GM19351 (cell line): ENCODE data around the gene FTO.
"Not testable (repeated sequence)": the region's sequence is repeated elsewhere in the genome, so short reads cannot be mapped to it uniquely, and the experiment has no call there.

ENCODE experiments used
- ATAC-seq: cut with Tn5 transposase; IDR thresholded peaks from one replicate; pipeline ENCODE4 v1.9.1; 2021; ENCODE audit warnings: mild to moderate bottlenecking, moderate library complexity; ENCODE audit not compliant: unreplicated experiment

Gene FTO

GRCh38 chr16:53852678-53853077 lies 148.7 kb downstream of the FTO start:
- no peak for ATAC-seq

DNA sequence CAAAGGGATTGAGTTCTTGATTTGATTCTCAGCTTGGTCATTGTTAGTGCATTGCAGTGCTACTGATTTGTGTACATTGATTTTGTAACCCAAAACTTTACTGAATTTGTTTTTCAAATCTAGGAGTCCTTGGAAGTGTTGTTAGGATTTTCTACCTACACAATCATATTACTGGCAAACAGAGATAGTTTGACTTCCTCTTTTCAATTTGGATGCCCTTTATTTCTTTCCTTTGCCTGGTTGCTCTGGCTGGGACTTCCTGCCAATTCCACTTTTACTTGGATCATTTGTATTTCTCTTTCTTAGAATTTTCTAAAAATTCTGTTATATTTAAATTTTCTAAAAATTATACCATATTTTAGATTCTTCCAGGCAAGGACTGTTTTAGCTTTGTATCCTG lies 151.1 kb downstream of the FTO start:
- ATAC-seq: no peak

DNA sequence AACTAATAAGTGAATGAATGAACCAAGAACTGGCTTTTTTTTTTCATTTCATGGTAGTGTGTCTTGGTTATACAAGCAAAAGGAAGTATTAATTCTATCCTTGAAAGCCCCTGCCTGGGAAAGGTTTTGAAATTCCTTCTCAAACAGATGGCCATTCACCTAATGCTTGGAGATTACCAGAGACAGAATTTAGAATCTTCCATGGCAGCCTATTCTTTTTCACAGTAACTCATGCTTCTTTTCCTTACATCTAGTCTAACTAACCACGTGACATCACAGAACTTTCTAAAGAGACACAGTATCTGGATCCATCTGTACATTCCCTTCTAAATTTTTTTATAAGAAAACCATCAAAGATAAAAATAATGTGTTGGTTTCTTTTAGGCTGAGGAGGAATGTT lies 151.6 kb downstream of the FTO start:
- no peak for ATAC-seq

- no peak for ATAC-seq
Observed at GRCh38 chr16:53859995-53860540, 156.1 kb downstream of the FTO start.

- no peak for ATAC-seq
Observed at GRCh38 chr16:53863861-53864260, 159.9 kb downstream of the FTO start.

- ATAC-seq: peak; percentile 23
Observed at GRCh38 chr16:53864819-53865493, 161.0 kb downstream of the FTO start.

DNA sequence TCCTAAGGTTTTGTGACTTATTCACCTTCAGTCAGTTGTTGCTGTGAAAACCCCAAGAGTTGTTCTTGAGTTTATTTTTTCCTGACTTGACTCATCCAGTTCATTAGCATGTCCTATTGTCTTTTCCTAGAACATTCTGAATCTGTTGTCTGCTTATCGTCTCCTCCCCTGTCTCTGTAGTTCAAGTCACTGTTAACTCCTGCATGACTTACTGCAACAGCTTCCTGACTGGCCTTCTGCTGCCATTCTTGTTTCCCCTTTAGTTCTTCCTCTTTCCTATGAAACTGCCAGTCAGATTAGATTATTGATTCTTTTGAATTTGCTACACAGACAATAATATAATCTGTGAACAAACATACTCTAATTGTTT lies 161.5 kb downstream of the FTO start:
- ATAC-seq: peak; percentile 71

GRCh38 chr16:53866520-53866919 lies 162.6 kb downstream of the FTO start:
- no peak for ATAC-seq

DNA sequence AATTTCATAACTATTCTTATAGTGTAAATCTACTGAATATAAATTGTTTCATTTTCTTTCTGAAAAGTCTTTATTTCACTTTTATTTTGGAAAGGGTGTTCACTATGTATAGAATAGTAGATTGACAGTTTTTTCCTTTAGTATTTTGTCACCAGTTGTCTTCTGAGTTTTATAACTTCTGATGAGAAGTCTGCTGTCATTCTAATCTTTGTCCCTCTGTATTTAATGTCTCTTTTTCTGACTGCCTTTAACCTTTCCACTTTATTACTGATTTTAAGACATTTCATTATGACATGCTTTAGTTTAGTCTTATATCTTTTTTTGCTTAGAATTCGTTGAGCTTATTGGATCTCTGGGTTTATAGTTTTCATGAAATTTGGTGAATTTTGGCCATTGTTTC lies 166.9 kb downstream of the FTO start:
- ATAC-seq: no peak

DNA sequence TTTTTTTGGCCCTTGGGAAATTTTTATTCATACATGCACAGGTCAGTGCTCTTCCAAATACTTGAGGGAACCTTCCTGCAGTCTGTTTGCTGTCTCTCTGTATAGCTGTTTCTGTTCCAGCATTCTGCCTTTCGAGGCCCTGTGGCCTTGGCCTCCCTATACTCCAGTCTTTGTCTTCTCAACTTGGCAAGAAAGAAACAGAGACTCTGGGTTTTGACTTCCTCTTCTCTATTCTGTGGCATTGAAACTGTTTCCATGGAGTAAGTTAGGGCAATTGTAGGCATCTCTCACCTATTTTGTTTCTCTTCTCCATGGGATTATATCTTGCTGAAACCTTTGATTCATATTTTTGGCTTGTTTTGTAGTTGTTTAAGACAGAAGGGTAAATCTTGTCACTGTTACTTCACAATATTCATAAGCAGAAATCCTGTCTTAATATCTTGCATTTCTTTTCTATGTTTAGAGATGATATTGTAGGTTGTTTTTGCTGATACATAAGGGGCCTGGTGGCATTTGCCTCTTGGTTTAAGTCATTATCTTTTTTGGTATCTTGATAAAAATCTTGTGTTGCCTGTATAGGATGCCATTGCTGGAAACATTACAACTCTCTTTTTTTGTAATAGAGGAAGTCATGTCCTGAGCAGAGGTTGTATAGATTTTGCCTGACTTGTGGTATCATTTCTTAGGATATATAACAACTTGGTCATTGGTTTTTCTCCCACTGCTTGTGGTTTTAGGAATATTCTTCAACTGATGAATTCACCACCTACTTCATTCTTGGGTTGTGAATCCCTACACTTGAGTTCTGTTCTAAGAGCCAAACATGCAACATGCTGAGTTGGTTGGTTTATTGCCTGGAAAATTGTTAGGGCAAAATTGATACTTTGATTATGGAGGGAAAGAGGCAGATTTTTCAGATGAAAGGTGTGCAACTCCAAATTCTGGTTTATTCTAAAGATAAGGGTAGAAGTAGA lies 168.6 kb downstream of the FTO start:
- ATAC-seq: no peak

DNA sequence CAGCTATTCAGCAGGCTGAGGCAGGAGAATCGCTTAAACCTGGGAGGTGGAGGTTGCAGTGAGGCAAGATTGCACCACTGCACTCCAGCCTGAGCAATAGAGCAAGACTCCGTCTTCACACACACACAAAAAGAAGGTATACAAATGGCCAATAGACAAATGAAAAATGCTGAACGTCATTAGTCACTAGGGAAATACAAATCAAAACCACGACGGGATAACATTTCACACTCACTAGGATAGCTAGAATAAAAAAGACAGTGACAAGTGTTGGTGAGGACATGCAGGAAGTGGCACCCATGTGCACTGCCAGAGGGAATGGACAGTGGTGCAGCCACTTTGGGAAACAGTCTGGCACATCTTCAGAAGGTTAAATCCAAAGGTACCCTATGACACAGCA lies 172.9 kb downstream of the FTO start:
- ATAC-seq: no peak

DNA sequence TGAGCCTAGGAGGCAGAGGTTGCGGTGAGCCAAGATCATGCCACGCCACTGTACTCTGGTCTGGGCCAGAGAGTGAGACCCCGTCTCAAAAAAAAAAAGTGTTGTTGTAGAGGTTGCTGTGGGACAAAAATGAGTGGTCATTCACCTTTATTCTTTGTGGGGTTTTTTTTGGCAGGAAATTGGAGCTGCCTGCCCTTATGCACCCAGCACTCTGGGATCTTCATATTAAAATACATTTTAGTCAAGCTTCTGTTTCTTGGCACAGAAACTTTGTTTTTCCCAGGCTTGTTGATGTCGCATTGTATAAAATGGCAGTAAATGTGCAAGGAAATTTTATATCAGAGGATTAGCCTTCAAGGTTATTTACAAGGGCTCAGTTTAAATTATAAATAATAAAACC lies 174.3 kb downstream of the FTO start:
- ATAC-seq: no peak

GRCh38 chr16:53881371-53881770 lies 177.4 kb downstream of the FTO start:
- no peak for ATAC-seq

- ATAC-seq: no peak
Observed at GRCh38 chr16:53882310-53882709, 178.4 kb downstream of the FTO start.

- ATAC-seq: no peak
Observed at GRCh38 chr16:53884748-53885147, 180.8 kb downstream of the FTO start.

- ATAC-seq: no peak
Observed at GRCh38 chr16:53886482-53887378, 182.8 kb downstream of the FTO start.

DNA sequence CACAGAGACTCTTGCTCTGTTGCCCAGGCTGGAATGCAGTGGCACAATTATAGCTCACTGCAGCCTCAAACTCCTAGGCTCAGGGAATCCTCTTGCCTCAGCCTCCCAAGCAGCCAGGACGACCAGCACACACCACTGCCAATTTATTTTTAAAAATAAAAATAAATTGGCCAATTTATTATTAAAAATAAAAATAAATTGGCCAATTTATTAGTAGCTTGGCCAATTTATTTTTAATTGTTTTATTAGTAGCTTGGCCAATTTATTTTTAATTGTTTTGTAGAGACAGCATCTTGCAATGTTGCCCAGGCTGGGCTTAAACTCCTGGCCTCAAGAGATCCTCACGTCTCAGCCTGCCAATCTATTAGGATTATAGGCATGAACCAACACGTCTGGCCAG lies 184.3 kb downstream of the FTO start:
- no peak for ATAC-seq

DNA sequence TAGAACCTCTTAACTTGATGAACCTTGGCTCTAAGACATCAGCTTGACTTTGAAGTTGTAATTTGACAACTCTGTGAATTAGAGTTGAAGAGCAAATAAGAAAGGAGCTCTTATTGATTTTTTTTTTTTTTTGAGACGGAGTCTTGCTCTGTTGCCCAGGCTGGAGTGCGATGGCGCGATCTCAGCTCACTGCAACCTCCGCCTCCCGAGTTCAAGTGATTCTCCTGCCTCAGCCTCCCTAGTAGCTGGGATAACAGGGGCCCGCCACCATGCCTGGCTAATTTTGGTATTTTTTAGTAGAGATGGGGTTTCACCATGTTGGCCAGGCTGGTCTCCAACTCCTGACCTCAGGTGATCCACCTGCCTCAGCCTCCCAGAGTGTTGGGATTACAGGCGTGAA lies 186.9 kb downstream of the FTO start:
- not testable (repeated sequence) for ATAC-seq

- ATAC-seq: no peak
Observed at GRCh38 chr16:53891409-53892139, 187.6 kb downstream of the FTO start.

DNA sequence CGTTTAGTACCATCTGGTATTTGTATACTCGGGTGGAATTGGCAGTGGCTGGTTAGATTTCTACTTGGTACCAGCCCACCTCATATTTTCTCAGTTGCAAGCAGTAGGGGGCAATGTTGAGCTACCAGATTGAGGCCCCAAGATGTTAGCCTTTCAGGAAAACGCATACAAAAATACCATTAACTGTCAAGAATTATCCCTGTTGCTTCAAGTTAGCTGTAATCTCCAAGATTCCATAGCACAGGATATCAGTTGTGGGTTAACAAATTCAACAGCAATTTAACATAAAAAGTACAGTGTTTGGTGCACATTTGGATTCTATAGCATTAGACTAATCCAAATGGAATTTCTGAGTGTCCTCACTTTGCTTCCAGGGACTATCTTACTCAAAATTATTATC lies 188.2 kb downstream of the FTO start:
- peak; percentile 68 for ATAC-seq
